Caco-2 (cell line): Measurements from ENCODE around the gene ITPKC. TPM values are rescaled to one million over a fixed set of nuclear protein-coding genes. Genes with fewer than 3 reads are reported as not detected.

Source experiments
- BruUV-seq: library from RNA; stranded (reverse); fragments of 400-500 nt; replicated peaks from 2 replicates; lab custom pipeline; 2021; lab: Mats Ljungman, UMichigan
- CTCF ChIA-PET: fragments of 300-600 bp; sonication (Branson Sonifier 250); formaldehyde crosslinking; loops from one replicate; lab custom pipeline; 2022; ENCODE audit warnings: antibody characterized with exemption; lab: Charles Lee
- POLR2A ChIA-PET: fragments of 300-600 bp; sonication (Branson Sonifier 250); formaldehyde crosslinking; loops from one replicate; lab custom pipeline; 2022; ENCODE audit warnings: antibody characterized with exemption; lab: Charles Lee
- DNase-seq, 2 experiments: peaks; one replicate each; pipeline versions ENCODE4 v3.0.0 to v3.0.0-alpha.2; 2020 to 2022
- H3K27me3 ChIP-seq: replicated peaks from 2 replicates; pipeline ENCODE4 v1.6.0; 2011; ENCODE audit warnings: low read length; ENCODE audit not compliant: control insufficient read depth, insufficient read depth
- H3K36me3 ChIP-seq: 2 replicates; pipeline ENCODE4 v1.5.1; 2011; ENCODE audit warnings: low read length; ENCODE audit not compliant: control insufficient read depth, insufficient read depth
- H3K4me1 ChIP-seq: fragments of 250-450 bp; sonication (Bioruptor Pico); 2 replicates; pipeline ENCODE4 v1.5.1; 2020; ENCODE audit warnings: mild to moderate bottlenecking
- H3K4me3 ChIP-seq: 2 replicates; pipeline ENCODE4 v1.5.1; 2011; ENCODE audit warnings: low read depth, mild to moderate bottlenecking, control low read depth, low read length
- H3K9me3 ChIP-seq: fragments of 250-450 bp; sonication (Bioruptor Pico); 2 replicates; pipeline ENCODE4 v1.5.1; 2020; ENCODE audit warnings: mild to moderate bottlenecking, moderate library complexity
- H3K27ac Mint-ChIP-seq: one replicate; pipeline ENCODE4 v1.8.0; 2022; ENCODE audit warnings: mixed read lengths; ENCODE audit not compliant: unreplicated experiment
- H3K27me3 Mint-ChIP-seq: one replicate; pipeline ENCODE4 v1.8.0; 2022; ENCODE audit warnings: mixed read lengths; ENCODE audit not compliant: insufficient read depth, unreplicated experiment
- H3K36me3 Mint-ChIP-seq: one replicate; pipeline ENCODE4 v1.8.0; 2022; ENCODE audit warnings: mild to moderate bottlenecking, mixed read lengths; ENCODE audit not compliant: insufficient read depth, unreplicated experiment
- H3K4me1 Mint-ChIP-seq: one replicate; pipeline ENCODE4 v1.8.0; 2022; ENCODE audit warnings: low read depth, mixed read lengths; ENCODE audit not compliant: unreplicated experiment
- H3K4me3 Mint-ChIP-seq: one replicate; pipeline ENCODE4 v1.8.0; 2022; ENCODE audit warnings: mild to moderate bottlenecking, moderate library complexity, mixed read lengths; ENCODE audit not compliant: unreplicated experiment
- H3K9me3 Mint-ChIP-seq: one replicate; pipeline ENCODE4 v1.8.0; 2022; ENCODE audit warnings: mixed read lengths; ENCODE audit not compliant: unreplicated experiment
- intact Hi-C: fragments of 100-400 bp; cut with micrococcal nuclease; formaldehyde crosslinking; loops from one replicate; pipeline ENCODE4 v1.10.0; 2022; ENCODE audit not compliant: unreplicated experiment
- total RNA-seq: library from RNA; stranded (reverse); gene quantifications from 2 replicates; pipeline ENCODE4 v1.2.3, GENCODE V29; 2022
- TF ChIP-seq, protein P1 (sequence below), 2 experiments: fragments of 200-600 bp in 1 of 2; IDR thresholded peaks; 1 replicate in 1 of 2; 2 replicates in 1 of 2; pipeline versions ENCODE4 v1.5.1 to v1.8.0; 2011 to 2022; ENCODE audit warnings: antibody characterized with exemption in 1 of 2, control low read depth in 1 of 2, inconsistent platforms in 1 of 2, low read depth in 1 of 2, low read length in 1 of 2, mild to moderate bottlenecking in 1 of 2, moderate library complexity in 1 of 2; ENCODE audit not compliant: insufficient read depth in 1 of 2, severe bottlenecking in 1 of 2, unreplicated experiment in 1 of 2

ITPKC gene
- total RNA-seq, 1 experiment from 2014 or later: 31.2 TPM

DNA sequence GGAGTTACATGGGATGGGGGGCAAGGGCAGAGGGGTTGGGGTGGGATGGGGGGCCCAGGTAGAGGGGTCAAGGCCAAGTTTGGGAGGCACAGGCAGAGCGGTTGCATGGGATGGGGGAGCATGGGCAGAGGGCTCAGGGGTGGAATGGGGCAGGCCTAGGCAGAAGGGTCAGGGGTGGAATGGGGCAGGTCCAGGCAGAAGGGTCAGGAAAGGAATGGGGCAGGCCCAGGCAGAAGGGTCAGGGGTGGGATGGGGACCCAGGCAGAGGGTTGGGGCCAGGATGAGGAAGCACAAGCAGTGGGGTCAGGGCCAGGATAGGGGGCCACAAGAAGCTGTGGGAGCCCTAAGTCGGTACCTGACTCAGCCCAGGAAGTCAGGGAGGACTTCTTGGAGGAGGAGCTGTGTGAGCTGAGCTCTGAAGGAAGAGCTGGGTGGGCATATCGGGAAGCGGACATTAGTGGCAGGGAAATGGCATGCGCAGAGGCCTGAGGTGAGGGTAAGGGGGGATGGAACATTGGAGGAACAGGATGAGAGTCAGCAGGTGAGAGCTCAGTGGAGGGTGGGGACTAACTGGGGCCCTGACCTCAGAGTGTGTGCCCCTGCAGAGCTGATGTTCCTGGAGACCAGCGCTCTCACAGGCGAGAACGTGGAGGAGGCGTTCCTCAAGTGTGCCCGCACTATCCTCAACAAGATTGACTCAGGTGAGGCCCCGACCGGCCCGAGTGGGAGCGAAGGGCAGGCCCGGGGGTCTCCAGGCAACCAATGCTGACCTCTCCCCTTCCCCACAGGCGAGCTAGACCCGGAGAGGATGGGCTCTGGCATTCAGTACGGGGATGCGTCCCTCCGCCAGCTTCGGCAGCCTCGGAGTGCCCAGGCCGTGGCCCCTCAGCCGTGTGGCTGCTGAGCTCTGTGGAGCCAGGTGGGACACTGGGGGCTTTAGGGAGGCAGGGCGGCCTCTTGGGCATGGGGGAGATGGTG, 69.4 kb downstream of the ITPKC start:
- no peaks in the 10 kb centered on the region for H3K9me3 Mint-ChIP-seq
- H3K4me1 ChIP-seq: no peaks in the 10 kb centered on the region
- intact Hi-C loops: no loop called here
- no peaks in the 10 kb centered on the region for H3K27me3 ChIP-seq
- ChIA-PET CTCF (interaction anchor here (0.9 to 1.1 kb wide), 2 partner anchors 12 kb away, joined by 3 to 5 read pairs; partner anchors contain the start of gene EGLN2), POLR2A (interaction anchor here (0.7 kb wide), 1 partner anchor 20 kb away, joined by 7 read pairs; no protein-coding TSS in a partner anchor)
- H3K27ac Mint-ChIP-seq: no peak overlapping the region
- DNase-seq: no peak
- H3K36me3 Mint-ChIP-seq: no peaks in the 10 kb centered on the region
- no peaks in the 10 kb centered on the region; the same call in 1 of the 2 replicates for H3K36me3 ChIP-seq
- TF ChIP-seq, protein P1, sequence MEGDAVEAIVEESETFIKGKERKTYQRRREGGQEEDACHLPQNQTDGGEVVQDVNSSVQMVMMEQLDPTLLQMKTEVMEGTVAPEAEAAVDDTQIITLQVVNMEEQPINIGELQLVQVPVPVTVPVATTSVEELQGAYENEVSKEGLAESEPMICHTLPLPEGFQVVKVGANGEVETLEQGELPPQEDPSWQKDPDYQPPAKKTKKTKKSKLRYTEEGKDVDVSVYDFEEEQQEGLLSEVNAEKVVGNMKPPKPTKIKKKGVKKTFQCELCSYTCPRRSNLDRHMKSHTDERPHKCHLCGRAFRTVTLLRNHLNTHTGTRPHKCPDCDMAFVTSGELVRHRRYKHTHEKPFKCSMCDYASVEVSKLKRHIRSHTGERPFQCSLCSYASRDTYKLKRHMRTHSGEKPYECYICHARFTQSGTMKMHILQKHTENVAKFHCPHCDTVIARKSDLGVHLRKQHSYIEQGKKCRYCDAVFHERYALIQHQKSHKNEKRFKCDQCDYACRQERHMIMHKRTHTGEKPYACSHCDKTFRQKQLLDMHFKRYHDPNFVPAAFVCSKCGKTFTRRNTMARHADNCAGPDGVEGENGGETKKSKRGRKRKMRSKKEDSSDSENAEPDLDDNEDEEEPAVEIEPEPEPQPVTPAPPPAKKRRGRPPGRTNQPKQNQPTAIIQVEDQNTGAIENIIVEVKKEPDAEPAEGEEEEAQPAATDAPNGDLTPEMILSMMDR (IDR thresholded peaks at IDR 0.05; ENCODE audit: insufficient read depth in 1 of 2, low read depth in 1 of 2, low read length in 1 of 2, severe bottlenecking in 1 of 2, unreplicated experiment in 1 of 2): no peak
- H3K4me3 Mint-ChIP-seq: no peak overlapping the region
- H3K27me3 Mint-ChIP-seq: no peaks in the 10 kb centered on the region
- H3K9me3 ChIP-seq: no peaks in the 10 kb centered on the region
- peaks cover 2% of the 10 kb centered on the region for H3K4me1 Mint-ChIP-seq
- no TSS peak for BruUV-seq
- H3K4me3 ChIP-seq: no peak overlapping the region

Other genes starting within 250 kb of the ITPKC start
- 81.6 and 82.6 TPM in 2 replicates for gene SHKBP1, start 140.2 kb upstream of the ITPKC start, total RNA-seq
- 25.5 and 30.8 TPM in 2 replicates for gene LTBP4, start 115.7 kb upstream of the ITPKC start, total RNA-seq
- 21.1 and 22.0 TPM in 2 replicates for gene NUMBL, start 26.5 kb upstream of the ITPKC start, total RNA-seq
- gene COQ8B, start 226 bp upstream of the ITPKC start, total RNA-seq: 30.9 and 35.7 TPM in 2 replicates
- 28.0 and 29.2 TPM in 2 replicates for gene ACTMAP, start 33.4 kb downstream of the ITPKC start, total RNA-seq
- gene SNRPA, start 34.1 kb downstream of the ITPKC start, total RNA-seq: 133 and 134 TPM in 2 replicates
- gene MIA, start 58.4 kb downstream of the ITPKC start, total RNA-seq: 1.1 and 1.3 TPM in 2 replicates
- 19.9 and 21.5 TPM in 2 replicates for gene RAB4B, start 61.1 kb downstream of the ITPKC start, total RNA-seq
- gene EGLN2, start 82.1 kb downstream of the ITPKC start, total RNA-seq: 135 and 144 TPM in 2 replicates
- not detected in 2 replicates for gene CYP2A6, start 133.3 kb downstream of the ITPKC start, total RNA-seq
- not detected in 2 replicates for gene CYP2A7, start 165.1 kb downstream of the ITPKC start, total RNA-seq